ENCODE measurements around the gene GALNT12. TPM values are rescaled to one million over a fixed set of nuclear protein-coding genes. Genes with fewer than 3 reads are reported as not detected.

Gene GALNT12
- total RNA-seq, 1 experiment from 2014 or later = 3.3 TPM

DNA sequence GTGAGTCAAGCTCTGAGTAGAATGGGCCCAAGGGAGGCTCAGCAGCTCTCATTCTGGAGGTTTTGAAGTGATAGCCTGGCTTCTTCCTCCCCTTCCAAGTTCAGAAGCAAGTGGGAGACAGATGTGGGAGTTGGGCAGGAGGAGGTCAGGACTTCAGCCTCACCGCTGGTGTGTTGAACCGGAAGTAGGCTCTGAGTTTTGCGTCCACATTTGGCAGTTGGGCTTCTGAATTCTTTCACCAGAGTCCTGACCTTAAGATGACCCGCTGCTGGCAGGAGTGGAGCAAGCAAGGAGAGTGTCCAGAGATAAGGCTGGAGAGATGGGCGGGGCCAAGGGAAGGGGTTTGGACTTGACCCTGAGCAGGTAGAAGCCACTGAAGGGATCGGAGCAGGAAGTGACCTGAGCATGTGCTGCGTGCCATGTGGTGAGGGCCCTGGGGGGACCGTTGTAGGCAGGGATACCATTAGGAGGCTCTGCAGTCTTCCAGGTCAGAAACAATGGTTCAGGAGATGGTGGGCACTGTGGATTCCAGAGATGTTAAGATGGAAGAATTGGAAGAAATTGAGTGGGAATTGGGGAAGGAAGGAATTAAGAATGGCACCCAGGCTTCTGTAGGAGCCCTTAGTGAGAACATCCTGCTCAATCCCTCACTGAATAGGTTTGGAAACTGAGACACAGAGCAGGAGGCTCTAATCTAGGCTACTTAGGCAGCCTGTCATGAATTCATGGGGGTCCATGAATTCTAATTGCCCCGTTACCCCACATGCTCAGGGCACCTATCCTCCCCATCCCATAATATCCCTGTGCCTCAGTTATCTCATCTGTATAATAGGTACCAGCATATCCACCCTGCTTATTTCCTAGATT lies 25.9 kb downstream of the GALNT12 start:
- DNase-seq (ENCODE audit: low read depth, low spot score) = no peak
- ATAC-seq = no peak
- Histone ChIP-seq H3K36me3 (ENCODE audit: control insufficient read depth, insufficient read depth, low read length) (no peaks in the 10 kb centered on the region), H3K4me3 (ENCODE audit: low read depth in 2 of 2, low read length in 2 of 2) (no peak overlapping the region), H3K27me3 (ENCODE audit: control insufficient read depth, insufficient read depth, low read length) (no peaks in the 10 kb centered on the region), H3K4me1 (ENCODE audit: control insufficient read depth, insufficient read depth, low read length) (no peaks in the 10 kb centered on the region), H3K9me3 (ENCODE audit: control insufficient read depth, insufficient read depth, low read depth, low read length) (no peaks in the 10 kb centered on the region), H3K27ac (ENCODE audit: low read length) (no peak overlapping the region)
- ChIA-PET CTCF (no interaction called here), POLR2A (no interaction called here)
- TF ChIP-seq POLR2AphosphoS5 (IDR thresholded peaks at IDR 0.05; ENCODE audit: low read depth, low read length) = no peak
- TF ChIP-seq, protein P1, sequence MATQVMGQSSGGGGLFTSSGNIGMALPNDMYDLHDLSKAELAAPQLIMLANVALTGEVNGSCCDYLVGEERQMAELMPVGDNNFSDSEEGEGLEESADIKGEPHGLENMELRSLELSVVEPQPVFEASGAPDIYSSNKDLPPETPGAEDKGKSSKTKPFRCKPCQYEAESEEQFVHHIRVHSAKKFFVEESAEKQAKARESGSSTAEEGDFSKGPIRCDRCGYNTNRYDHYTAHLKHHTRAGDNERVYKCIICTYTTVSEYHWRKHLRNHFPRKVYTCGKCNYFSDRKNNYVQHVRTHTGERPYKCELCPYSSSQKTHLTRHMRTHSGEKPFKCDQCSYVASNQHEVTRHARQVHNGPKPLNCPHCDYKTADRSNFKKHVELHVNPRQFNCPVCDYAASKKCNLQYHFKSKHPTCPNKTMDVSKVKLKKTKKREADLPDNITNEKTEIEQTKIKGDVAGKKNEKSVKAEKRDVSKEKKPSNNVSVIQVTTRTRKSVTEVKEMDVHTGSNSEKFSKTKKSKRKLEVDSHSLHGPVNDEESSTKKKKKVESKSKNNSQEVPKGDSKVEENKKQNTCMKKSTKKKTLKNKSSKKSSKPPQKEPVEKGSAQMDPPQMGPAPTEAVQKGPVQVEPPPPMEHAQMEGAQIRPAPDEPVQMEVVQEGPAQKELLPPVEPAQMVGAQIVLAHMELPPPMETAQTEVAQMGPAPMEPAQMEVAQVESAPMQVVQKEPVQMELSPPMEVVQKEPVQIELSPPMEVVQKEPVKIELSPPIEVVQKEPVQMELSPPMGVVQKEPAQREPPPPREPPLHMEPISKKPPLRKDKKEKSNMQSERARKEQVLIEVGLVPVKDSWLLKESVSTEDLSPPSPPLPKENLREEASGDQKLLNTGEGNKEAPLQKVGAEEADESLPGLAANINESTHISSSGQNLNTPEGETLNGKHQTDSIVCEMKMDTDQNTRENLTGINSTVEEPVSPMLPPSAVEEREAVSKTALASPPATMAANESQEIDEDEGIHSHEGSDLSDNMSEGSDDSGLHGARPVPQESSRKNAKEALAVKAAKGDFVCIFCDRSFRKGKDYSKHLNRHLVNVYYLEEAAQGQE (IDR thresholded peaks at IDR 0.05; ENCODE audit: insufficient read depth in 1 of 2, low read depth in 2 of 2, low read length in 1 of 2) = no peak
- intact Hi-C loops (cut with micrococcal nuclease; ENCODE audit: unreplicated experiment) = no loop called here
- in situ Hi-C loops (cut with HindIII; ENCODE audit: low pct_unique_long_range_greater_than_20kb, low sequenced_read_pairs) = no loop called here
- no TSS peak for BruUV-seq (replicated peaks)

DNA sequence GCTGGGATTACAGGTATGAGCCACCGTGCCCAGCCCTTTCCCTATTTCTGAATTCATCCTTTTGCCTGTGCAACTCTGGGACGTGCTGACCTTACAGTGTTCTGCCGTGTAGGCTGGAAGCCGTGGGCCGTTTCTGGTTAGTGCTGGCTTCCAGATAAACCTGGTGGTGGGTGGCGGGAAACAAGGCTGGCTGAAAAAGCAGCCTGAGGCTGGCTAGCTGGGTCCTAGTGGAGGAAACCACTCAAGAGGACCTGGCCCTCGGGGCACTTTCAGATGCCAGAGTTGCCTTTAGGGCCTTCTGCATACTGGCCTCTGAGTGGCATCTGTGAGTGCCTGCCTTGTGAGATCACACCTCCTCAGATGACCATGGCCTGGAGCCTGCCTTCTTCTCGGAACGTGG lies 26.9 kb downstream of the GALNT12 start:
- Histone ChIP-seq H3K36me3 (ENCODE audit: control insufficient read depth, insufficient read depth, low read length) (no peaks in the 10 kb centered on the region), H3K27ac (ENCODE audit: low read length) (no peak overlapping the region), H3K4me1 (ENCODE audit: control insufficient read depth, insufficient read depth, low read length) (no peaks in the 10 kb centered on the region), H3K9me3 (ENCODE audit: control insufficient read depth, insufficient read depth, low read depth, low read length) (no peaks in the 10 kb centered on the region), H3K27me3 (ENCODE audit: control insufficient read depth, insufficient read depth, low read length) (no peaks in the 10 kb centered on the region), H3K4me3 (ENCODE audit: low read depth in 2 of 2, low read length in 2 of 2) (no peak overlapping the region)
- intact Hi-C loops (cut with micrococcal nuclease; ENCODE audit: unreplicated experiment) = no loop called here
- DNase-seq (ENCODE audit: low read depth, low spot score) (no peak), ATAC-seq (no peak)
- no TSS peak for BruUV-seq (replicated peaks)
- ChIA-PET CTCF (interaction anchor here (0.7 kb wide), 1 partner anchor 251 kb away, joined by 4 read pairs; no protein-coding TSS in a partner anchor), POLR2A (no interaction called here)
- TF ChIP-seq, protein P2, sequence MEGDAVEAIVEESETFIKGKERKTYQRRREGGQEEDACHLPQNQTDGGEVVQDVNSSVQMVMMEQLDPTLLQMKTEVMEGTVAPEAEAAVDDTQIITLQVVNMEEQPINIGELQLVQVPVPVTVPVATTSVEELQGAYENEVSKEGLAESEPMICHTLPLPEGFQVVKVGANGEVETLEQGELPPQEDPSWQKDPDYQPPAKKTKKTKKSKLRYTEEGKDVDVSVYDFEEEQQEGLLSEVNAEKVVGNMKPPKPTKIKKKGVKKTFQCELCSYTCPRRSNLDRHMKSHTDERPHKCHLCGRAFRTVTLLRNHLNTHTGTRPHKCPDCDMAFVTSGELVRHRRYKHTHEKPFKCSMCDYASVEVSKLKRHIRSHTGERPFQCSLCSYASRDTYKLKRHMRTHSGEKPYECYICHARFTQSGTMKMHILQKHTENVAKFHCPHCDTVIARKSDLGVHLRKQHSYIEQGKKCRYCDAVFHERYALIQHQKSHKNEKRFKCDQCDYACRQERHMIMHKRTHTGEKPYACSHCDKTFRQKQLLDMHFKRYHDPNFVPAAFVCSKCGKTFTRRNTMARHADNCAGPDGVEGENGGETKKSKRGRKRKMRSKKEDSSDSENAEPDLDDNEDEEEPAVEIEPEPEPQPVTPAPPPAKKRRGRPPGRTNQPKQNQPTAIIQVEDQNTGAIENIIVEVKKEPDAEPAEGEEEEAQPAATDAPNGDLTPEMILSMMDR (IDR thresholded peaks at IDR 0.05) = no peak
- no peak for TF ChIP-seq TCF7L2 (IDR thresholded peaks at IDR 0.05; ENCODE audit: low read depth, low read length)
- TF ChIP-seq, protein P1 (IDR thresholded peaks at IDR 0.05; ENCODE audit: insufficient read depth in 1 of 2, low read depth in 2 of 2, low read length in 1 of 2) = no peak
- no peak for TF ChIP-seq POLR2AphosphoS5 (IDR thresholded peaks at IDR 0.05; ENCODE audit: low read depth, low read length)
- no peak for TF ChIP-seq SIN3A (IDR thresholded peaks at IDR 0.05; ENCODE audit: borderline replicate concordance, insufficient read depth, low read depth, low read length)
- in situ Hi-C loops (cut with HindIII; ENCODE audit: low pct_unique_long_range_greater_than_20kb, low sequenced_read_pairs) = no loop called here
